Karpas-422 (cell line): Measurements from ENCODE around the gene CRISP3. TPM values are rescaled to one million over a fixed set of nuclear protein-coding genes. Genes with fewer than 3 reads are reported as not detected.

ENCODE experiments used
- total RNA-seq: library from RNA; depleted of rRNA; stranded (reverse); fragments of >200 nt; shearing (Covaris generic); gene quantifications from 2 replicates; pipeline ENCODE4 v1.2.3, GENCODE V29; 2014; ENCODE audit warnings: low replicate concordance; rRNA removed

CRISP3 gene
- total RNA-seq, 1 experiment from 2014 or later: not detected

Other genes starting within 250 kb of the CRISP3 start
- not detected in 2 replicates for gene GLYATL3, start 244.5 kb downstream of the CRISP3 start, total RNA-seq
- not detected in 2 replicates for gene C6orf141, start 193.7 kb downstream of the CRISP3 start, total RNA-seq
- gene RHAG, start 107.5 kb downstream of the CRISP3 start, total RNA-seq: not detected in 2 replicates
- not detected in 2 replicates for gene CRISP2, start 30.8 kb downstream of the CRISP3 start, total RNA-seq
- gene PGK2, start 42.9 kb upstream of the CRISP3 start, total RNA-seq: not detected in 2 replicates
- not detected in 2 replicates for gene CRISP1, start 122.1 kb upstream of the CRISP3 start, total RNA-seq
- not detected in 2 replicates for gene DEFB114, start 219.8 kb upstream of the CRISP3 start, total RNA-seq
- gene DEFB113, start 225.2 kb upstream of the CRISP3 start, total RNA-seq: not detected in 2 replicates